Measurements from ENCODE around the gene ERGIC3.

ERGIC3 gene

GRCh38 chr20:35508493-35509218, 33.2 kb upstream of the ERGIC3 start:
- TF ChIP-seq CTCF (IDR thresholded peaks at IDR 0.05; ENCODE audit: low read length, missing control alignments): no peak
- DNase-seq (ENCODE audit: low read depth): no peak
- H3K4me3 ChIP-seq (replicated peaks; ENCODE audit: low read depth, low read length): no peak overlapping the region

GRCh38 chr20:35510951-35511735, 30.7 kb upstream of the ERGIC3 start:
- H3K4me3 ChIP-seq (replicated peaks; ENCODE audit: low read depth, low read length): no peak overlapping the region
- no peak for TF ChIP-seq CTCF (IDR thresholded peaks at IDR 0.05; ENCODE audit: low read length, missing control alignments)
- peak; percentile 10 for DNase-seq (ENCODE audit: low read depth)

GRCh38 chr20:35511814-35512420, 30.0 kb upstream of the ERGIC3 start:
- peak; percentile 66 for DNase-seq (ENCODE audit: low read depth)
- TF ChIP-seq CTCF (IDR thresholded peaks at IDR 0.05; ENCODE audit: low read length, missing control alignments): peak; percentile 75
- no peak overlapping the region for H3K4me3 ChIP-seq (replicated peaks; ENCODE audit: low read depth, low read length)

GRCh38 chr20:35514371-35514932, 27.4 kb upstream of the ERGIC3 start:
- no peak for TF ChIP-seq CTCF (IDR thresholded peaks at IDR 0.05; ENCODE audit: low read length, missing control alignments)
- no peak for DNase-seq (ENCODE audit: low read depth)
- H3K4me3 ChIP-seq (replicated peaks; ENCODE audit: low read depth, low read length): no peak overlapping the region

GRCh38 chr20:35515341-35515740, 26.5 kb upstream of the ERGIC3 start:
- DNase-seq (ENCODE audit: low read depth): no peak
- no peak for TF ChIP-seq CTCF (IDR thresholded peaks at IDR 0.05; ENCODE audit: low read length, missing control alignments)
- no peak overlapping the region for H3K4me3 ChIP-seq (replicated peaks; ENCODE audit: low read depth, low read length)

GRCh38 chr20:35515949-35516645, 25.8 kb upstream of the ERGIC3 start:
- TF ChIP-seq CTCF (IDR thresholded peaks at IDR 0.05; ENCODE audit: low read length, missing control alignments): no peak
- peak; percentile 70 for DNase-seq (ENCODE audit: low read depth)
- H3K4me3 ChIP-seq (replicated peaks; ENCODE audit: low read depth, low read length): no peak overlapping the region

Data from fibroblast of pulmonary artery (primary cell).